Left colon (tissue), 2 donors: Measurements from ENCODE around the gene ATF1. TPM values are rescaled to one million over a fixed set of nuclear protein-coding genes. Genes with fewer than 3 reads are reported as not detected.
A peak's percentile ranks its signal among the peaks of the same experiment; 100 is the strongest.
"Not testable (repeated sequence)": the region's sequence is repeated elsewhere in the genome, so short reads cannot be mapped to it uniquely, and the experiment has no call there.

ENCODE experiments used
- ATAC-seq: fragments of 200-7000 bp; cut with Tn5 transposase; one replicate; pipeline ENCODE4 v1.9.1; 2020; ENCODE audit warnings: mild to moderate bottlenecking, moderate library complexity
- DNase-seq, 2 donors: peaks; one replicate each; pipeline ENCODE4 v3.0.0-alpha.2; 2020
- intact Hi-C, 2 donors: fragments of 100-400 bp; cut with DNase I in 1 of 2; cut with micrococcal nuclease in 1 of 2; formaldehyde crosslinking; loops; one replicate each; pipeline versions ENCODE4 v1.11.2 to v1.14.0; 2022; cut with DNase I, micrococcal nuclease
- total RNA-seq, 2 donors: library from RNA; stranded (reverse); fragmentation: NEBNext Ultra II Directional; extraction: Animal tissue kit (Norgen Biotek cat#: 25700); gene quantifications; one replicate each; pipeline ENCODE4 v1.2.1, GENCODE V29; 2021
- donor health status: DM: no; HTN: no; CAD: no.
- donor health status: DM: yes; HTN: yes; CAD: no.

The ATF1 gene
- total RNA-seq, 2 donors from 2014 or later = 35.8 to 36.4 TPM

DNA sequence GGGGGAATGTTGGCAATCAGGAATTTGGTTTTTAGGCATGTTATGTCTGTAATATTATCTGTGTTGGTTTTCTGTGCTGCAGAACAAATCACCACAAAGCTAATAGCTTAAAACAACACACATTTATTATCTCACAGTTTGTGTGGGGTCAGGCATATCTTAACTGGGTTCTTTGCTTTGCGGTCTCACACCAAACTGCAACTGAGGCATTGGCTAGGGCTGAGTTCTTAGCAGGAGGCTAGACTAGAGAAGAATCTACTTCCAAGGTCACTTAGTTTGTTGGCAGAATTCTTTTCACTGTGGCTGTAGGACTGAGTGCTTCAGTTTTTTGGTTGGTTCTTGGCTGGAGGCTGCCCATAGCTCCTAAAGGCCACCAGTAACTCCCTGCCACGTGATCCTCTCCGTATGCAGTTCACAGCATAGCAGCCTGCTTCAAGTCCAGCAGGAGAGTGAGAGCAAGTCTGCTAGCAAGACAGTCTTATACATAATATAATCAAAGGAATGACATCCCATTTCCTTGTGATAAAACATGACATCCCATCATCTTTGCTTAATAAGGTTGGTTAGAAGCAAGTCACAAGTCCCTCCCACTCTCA lies 21.6 kb downstream of the ATF1 start:
- intact Hi-C loops = no loop called here
- ATAC-seq = peak; percentile 40

DNA sequence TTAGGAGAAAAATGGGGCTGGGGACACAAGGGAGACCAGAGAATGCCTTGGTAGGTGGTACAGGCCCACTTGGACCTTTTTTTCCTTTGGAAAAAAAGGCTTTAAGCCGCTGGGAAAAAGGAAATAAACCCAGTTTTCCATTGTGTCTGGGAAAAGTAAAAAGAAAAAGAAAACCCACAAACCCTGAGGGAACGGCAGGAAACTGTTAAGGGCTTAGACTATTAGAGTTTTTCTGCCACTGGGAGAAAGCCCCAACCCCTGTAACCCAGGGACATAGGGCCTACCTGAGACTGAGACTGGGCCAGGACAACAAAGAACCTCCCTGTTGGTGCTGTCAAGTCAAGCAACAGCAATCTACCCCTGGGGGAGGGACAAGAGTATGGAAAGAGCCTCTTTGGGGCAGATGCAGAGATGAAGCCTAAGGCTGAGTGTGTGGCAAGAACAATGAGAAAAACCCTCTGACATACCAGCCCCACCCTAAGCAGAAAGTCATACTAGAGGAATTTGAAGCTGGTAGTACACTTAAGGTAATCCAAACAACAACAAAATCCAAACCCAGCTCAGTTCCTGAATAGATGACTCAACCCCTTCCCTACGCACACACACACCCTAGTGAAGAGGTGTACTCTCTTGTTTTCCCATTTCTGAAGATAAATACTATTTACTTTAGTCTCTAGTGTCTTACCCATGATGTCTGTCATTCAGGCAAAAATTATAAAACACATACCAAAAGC lies 22.8 kb downstream of the ATF1 start:
- no peak for DNase-seq
- intact Hi-C loops = no loop called here
- ATAC-seq = peak; percentile 88

More for the DNA sequence above, 21.6 kb downstream of the ATF1 start:
- DNase-seq = no peak

DNA sequence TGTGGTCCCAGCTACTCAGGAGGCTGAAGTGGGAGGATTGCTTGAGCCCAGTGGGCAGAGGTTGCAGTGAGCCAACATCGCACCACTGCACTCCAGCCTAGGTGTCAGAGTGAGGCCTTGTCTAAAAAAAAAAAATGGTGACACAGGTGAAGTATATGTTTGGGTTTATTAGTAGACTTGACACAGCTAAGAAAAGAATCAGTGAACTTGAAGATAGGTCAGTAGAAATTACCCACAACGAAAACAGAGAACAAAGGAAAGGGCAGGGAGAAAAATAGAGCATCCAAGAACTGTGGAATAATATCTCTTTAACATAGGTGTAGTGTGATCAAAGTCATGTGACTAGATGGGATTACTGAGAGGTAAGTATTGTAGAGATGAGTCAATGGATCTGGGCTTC lies 23.7 kb downstream of the ATF1 start:
- intact Hi-C loops = no loop called here
- no peak for DNase-seq
- no peak for ATAC-seq

DNA sequence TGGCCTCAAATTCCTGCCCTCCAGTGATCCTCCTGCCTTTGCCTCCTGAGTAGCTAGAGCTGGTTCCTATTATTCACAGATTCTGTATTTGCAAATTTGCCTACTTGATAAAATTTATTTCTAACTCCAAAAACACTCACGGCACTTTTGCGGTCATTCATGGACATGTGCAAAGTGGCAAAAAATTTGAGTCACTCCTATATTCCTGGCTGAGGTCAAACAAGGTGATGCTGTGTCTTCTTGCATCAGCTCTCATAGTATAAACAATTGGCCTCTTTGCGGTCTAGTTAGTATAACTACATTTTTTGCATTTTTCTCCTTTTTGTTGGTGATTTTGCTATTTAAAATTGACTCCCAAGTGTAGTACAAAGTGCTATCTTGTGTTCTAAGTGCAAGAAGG lies 24.7 kb downstream of the ATF1 start:
- ATAC-seq (no peak), DNase-seq (no peak)
- intact Hi-C loops = no loop called here

DNA sequence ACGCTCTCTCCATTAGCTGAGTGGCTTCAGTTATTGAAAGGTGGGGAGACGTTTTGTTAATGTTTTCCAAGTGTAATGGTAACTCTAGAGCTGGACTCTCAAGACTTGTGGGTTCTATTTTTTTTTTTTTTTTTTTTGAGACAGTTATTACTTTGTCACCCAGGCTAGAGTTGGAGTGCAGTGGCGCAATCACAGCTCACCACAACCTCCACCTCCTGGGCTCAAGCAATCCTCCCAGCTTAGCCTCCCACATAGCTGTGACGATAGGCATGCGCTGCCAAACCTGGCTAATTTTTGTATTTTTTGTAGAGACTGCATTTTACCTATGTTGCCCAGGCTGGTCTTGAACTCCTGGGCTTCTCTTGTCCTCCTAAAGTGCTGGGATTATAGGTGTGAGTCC lies 26.2 kb downstream of the ATF1 start:
- intact Hi-C loops = no loop called here
- DNase-seq (no peak), ATAC-seq (no peak)

DNA sequence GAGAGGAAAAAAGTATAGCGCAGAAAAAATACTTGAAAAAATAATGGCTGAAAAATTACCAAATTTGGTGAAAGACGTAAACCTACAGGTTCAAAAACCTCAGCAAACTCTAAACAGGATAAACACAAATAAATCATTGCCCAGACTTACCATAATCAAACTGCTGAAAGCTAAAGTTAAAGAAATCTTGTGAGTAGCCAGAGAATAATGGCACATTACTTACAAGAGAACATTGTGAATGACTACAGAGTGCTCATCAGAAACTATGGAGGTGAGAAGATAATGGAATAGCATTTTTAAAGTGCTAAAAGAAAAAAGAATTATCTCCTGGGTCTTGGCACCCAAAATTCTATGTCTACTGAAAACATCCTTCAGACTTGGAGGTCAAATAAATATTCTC lies 36.0 kb downstream of the ATF1 start:
- intact Hi-C loops = no loop called here
- ATAC-seq (no peak), DNase-seq (no peak)

DNA sequence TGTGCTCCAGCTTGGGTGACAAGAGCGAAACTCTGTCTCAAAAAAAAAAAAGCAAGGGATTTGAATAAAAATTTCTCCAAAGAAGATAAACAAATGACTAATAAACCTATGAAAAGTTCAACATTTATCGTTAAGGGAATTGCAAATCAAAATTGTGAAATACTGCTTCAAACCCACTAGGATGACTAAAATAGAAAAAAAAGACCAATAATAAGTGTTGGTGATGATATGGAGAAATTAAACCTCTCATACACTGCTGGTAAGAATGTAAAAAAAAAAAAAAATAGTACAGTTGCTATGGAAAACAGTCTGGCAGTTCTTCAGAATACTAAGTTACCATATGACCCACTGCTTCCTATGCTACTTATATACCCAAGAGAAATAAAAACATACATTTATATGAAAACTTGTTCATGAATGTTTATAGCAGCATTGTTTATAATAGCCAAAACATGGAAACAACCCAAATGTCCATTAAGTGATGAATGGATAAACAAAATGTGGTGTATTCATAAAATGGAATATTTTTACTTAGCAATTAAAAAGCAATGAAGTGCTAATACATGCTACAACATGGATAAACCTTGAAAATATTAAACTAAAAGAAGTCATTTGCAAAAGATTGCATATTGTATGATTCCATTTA lies 39.5 kb downstream of the ATF1 start:
- ATAC-seq = no peak
- no peak for DNase-seq
- intact Hi-C loops = no loop called here

DNA sequence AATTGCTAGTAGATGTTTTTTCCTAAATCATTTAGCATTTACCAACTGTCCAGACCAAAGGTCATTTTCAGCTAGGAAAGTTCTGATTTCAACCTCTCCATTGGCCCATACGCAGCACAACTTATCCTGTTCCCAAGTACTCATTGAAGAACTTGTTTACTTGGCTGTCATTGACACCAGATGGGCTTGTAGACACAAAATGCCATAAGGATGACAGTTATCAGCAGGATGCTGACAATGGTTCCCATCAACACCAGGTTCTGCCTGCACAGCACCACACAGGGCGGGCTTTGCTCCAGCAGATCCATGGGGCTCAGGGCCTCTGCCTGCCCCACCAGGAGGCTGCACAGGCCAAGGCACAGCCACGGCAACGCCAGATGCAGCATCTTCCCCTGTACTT lies 42.3 kb downstream of the ATF1 start:
- no peak for ATAC-seq
- DNase-seq = no peak
- intact Hi-C loops = no loop called here

DNA sequence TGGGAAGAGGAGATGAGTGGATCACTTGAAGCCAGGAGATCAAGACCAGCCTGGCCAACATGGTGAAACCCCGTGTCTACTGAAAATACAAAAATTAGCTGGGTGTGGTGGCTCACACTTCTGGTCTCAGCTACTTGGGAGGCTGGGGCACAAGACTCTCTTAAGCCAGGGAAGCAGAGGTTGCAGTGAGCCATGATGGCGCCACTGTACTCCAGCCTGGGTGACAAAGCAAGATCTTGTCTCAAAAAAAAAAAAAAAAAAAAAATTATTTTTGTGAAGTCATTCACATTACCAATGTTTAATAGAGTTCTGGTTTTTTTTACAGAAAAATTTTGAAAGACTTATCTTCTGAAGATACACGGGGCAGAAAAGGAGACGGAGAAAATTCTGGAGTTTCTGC lies 45.2 kb downstream of the ATF1 start:
- DNase-seq, intact Hi-C loops, ATAC-seq: not testable (repeated sequence)

DNA sequence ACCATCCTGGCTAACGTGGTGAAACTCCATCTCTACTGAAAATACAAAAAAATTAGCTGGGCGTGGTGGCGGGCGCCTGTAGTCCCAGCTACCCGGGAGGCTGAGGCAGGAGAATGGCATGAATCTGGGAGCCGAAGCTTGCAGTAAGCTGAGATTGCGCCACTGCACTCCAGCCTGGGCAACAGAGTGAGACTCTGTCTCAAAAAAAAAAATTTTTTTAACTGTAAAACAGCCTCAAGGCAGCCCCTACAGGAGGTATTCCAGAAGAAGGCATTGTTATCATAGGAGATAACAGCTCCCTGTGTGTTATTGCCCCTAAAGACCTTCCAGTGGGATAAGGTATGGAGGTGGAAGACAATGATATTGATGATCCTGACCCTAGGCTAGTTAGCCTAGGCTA lies 51.0 kb downstream of the ATF1 start:
- DNase-seq, intact Hi-C loops, ATAC-seq: not testable (repeated sequence)

DNA sequence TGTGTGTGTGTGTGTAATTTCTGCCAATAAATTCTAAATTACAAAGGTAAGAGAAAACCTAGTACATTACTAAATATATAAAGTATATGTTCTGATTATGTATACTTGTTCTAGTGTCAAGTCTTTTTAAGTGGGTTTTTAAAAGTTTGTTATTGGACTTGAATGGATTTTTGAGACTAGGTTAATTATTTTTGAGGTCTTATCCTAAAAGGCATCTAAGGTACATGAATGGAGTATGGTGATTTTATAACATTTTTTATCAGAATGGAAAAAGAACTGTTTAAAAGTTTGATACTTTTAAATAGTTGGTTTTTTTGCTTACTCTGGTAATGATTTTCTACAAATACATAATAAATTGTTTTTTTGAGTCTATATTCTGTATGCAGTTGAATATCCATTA lies 56.3 kb downstream of the ATF1 start:
- ATAC-seq (no peak), DNase-seq (no peak)
- intact Hi-C loops = no loop called here

DNA sequence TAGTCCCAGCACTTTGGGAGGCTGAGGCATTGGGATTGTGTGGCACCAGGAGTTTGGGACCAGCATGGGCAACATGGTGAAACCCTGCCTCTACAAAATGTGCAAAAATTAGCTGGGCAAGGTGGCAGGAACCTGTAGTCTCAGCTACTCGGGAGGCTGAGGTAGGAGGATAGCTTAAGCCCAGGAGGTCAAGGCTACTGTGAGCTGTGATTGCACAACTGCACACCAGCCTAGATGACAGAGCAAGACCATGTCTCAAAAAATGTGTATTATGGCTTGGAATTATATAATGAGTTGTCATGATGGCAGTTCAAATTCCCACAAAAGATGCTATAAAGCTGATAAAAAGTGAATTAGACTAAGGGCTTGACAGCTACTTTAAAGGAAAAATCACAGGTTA lies 58.2 kb downstream of the ATF1 start:
- DNase-seq = no peak
- intact Hi-C loops = no loop called here
- ATAC-seq = no peak

DNA sequence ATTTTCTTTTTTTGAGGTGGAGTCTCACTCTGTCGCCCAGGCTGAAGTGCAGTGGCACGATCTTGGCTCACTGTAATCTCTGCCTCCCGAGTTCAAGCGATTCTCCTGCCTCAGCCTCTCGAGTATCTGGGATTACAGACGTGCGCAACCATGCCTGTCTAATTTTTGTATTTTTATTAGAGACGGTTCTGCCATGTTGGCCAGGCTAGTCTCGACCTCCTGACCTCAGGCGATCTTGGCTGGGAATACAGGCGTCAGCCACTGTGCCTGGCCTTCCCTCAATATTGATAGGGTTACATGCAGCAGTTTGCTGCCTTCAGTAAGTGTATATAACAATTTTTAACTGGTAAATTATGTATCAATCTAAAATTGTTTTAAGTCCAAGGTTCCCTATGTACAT lies 59.8 kb downstream of the ATF1 start:
- intact Hi-C loops = loop anchor here in 1 of 2 donors (2.0 kb wide), 1 partner anchor 163 kb away; no protein-coding TSS in a partner anchor
- not testable (repeated sequence) for ATAC-seq, DNase-seq

DNA sequence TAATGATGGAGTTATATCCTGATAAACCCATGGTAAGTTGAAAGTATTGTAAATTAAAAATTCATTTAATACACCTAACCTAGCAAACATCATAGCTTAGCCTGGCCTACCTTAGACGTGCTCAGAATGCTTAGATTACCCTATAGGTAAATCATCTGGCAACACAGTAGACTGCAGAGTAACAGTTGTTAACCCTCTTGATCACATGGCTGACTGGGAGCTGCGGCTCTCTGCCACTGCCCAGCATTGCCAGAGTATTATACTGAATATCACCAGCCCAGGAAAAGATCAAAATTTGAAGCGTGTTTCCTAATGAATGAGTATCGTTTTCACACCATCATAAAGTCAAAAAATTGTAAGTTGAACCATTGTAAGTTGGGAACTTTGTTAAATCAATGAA lies 61.0 kb downstream of the ATF1 start:
- DNase-seq (no peak), ATAC-seq (peak; percentile 58)

DNA sequence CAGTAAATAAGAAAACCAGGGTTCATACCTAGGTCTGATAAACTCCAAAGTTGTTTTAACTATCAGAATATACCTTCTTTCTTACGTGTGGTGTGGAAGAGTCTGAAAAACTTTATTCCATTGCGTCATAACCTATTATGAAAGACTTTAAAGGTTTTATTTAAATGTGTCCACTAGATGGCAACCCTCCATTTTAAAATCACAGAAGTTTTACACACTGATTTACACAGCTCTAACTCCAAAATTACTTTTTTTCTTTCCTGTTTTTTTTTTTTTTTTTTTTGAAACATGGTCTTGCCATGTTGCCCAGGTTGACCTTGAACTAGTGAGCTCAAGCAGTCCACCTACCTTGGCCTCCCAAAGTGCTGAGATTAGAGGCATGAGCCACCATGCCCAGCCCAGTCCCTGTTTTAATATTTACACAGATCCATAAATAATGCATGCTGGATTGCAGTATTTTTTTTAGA lies 61.5 kb downstream of the ATF1 start:
- DNase-seq (no peak), ATAC-seq (peak; percentile 89)
- intact Hi-C loops = loop anchor here in 1 of 2 donors (2.0 kb wide), 1 partner anchor 161 kb away; no protein-coding TSS in a partner anchor

More for the DNA sequence above, 61.0 kb downstream of the ATF1 start:
- intact Hi-C loops = loop anchor here in 1 of 2 donors (2.0 kb wide), 1 partner anchor 162 kb away; no protein-coding TSS in a partner anchor

DNA sequence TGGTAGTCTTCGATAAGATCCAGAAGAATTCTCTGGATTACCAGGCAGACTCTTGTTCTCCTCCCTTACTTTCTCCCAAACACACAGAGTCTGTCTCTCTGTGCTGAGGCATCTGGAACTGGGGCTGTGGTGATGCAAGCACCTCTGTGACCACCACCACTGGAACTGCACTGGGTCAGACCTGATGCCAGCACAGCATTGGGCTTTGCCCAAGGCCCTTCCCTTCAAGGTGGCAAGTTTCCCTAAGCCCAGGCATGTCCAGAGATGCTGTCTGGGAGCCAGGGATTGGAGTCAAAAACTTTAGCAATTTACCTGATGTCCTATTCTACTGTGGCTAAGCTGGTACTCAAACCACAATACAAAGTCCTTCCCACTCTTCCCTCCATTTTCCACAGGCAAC lies 64.2 kb downstream of the ATF1 start:
- intact Hi-C loops = no loop called here
- DNase-seq = no peak
- ATAC-seq = no peak

DNA sequence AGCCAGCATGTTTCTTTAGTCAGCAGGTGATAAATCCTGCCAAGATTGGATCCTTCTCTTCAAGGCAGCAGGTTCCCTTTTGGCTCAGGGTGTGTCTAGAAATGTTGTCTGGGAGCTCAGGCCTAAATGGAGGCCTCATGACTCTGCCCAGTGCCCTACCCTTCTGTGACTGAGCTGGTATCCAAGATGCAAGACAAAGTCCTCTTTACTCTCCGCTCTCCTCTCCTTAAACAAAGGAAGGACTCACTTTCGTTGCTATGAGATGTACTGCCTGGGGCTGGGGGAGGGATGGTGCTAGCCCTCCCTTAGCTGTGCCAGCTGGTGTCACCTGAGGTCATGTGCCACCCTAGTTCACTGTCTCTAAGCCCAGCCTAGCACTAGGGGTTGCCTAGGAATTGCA lies 65.0 kb downstream of the ATF1 start:
- DNase-seq (no peak), ATAC-seq (no peak)
- intact Hi-C loops = no loop called here

DNA sequence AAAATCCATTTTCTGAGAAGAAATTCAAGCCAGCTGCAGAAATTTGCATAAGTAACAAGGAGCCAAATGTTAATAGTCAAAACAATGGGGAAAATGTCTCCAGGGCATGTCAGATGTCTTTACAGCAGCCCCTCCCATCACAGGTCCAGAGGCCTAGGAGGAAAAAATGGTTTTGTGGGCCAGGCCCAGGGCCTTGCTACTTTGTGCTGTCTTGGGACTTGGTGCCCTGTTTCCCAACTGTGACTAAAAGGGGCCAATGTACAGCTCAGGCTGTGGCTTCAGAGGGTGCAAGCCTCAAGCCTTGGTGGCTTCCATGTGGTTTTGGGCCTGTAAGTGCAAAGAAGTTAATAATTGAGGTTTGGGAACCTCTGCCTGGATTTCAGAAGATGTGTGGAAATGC lies 69.9 kb downstream of the ATF1 start:
- ATAC-seq, intact Hi-C loops, DNase-seq: not testable (repeated sequence)

DNA sequence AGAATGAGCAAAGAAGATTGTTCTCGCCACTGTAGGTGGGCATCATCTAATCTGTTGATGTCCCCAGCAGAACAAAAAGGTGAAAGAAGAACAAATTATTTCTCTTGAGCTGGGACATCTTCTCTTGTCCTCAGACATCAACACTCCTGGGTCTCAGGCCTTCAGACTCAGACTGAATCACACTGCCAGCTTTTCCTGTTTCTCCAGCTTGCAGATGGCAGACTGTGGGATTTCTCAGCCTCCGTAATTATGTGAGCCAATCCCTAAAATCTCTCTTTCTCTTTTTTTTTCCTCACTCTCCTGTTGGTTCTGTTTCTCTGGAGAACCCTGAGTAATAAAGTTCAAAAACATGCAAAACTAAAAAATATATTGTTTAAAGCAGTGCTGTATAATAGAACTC lies 75.1 kb downstream of the ATF1 start:
- ATAC-seq (no peak), DNase-seq (no peak)
- intact Hi-C loops = no loop called here
